Raji (cell line): ENCODE measurements around the gene RALGAPA2.

ENCODE experiments used
- POLR2A ChIP-seq: IDR thresholded peaks from 2 replicates; pipeline ENCODE4 v1.6.1; 2011; ENCODE audit warnings: low read depth, low read length, control low read depth; ENCODE audit not compliant: insufficient read depth

Gene RALGAPA2

GRCh38 chr20:20364593-20365479 lies 347.6 kb downstream of the RALGAPA2 start:
- TF ChIP-seq POLR2A, result no peak

- TF ChIP-seq POLR2A, result no peak
Measured at GRCh38 chr20:20363799-20364592, 348.4 kb downstream of the RALGAPA2 start.

GRCh38 chr20:20363434-20363798 lies 349.0 kb downstream of the RALGAPA2 start:
- TF ChIP-seq POLR2A, result no peak

GRCh38 chr20:20362774-20363433 lies 349.5 kb downstream of the RALGAPA2 start:
- no peak for TF ChIP-seq POLR2A

- TF ChIP-seq POLR2A, result no peak
Measured at GRCh38 chr20:20360464-20360863, 352.0 kb downstream of the RALGAPA2 start.

GRCh38 chr20:20359628-20360027 lies 352.8 kb downstream of the RALGAPA2 start:
- no peak for TF ChIP-seq POLR2A

- no peak for TF ChIP-seq POLR2A
Measured at GRCh38 chr20:20358801-20359200, 353.6 kb downstream of the RALGAPA2 start.

- TF ChIP-seq POLR2A, result no peak
Measured at GRCh38 chr20:20353576-20353975, 358.9 kb downstream of the RALGAPA2 start.

- no peak for TF ChIP-seq POLR2A
Measured at GRCh38 chr20:20344476-20344875, 368.0 kb downstream of the RALGAPA2 start.

GRCh38 chr20:20343932-20344331 lies 368.5 kb downstream of the RALGAPA2 start:
- TF ChIP-seq POLR2A, result no peak
